HEK293 (cell line): ENCODE measurements around the gene MCRIP1.
"Not testable (repeated sequence)": the region's sequence is repeated elsewhere in the genome, so short reads cannot be mapped to it uniquely, and the experiment has no call there.

Experiments used
- CTCF ChIA-PET: fragments of 350-600 bp; formaldehyde crosslinking; extraction: SDS; loops from one replicate; lab custom pipeline; 2021; ENCODE audit warnings: antibody characterized with exemption; lab: Yijun Ruan, JAX
- POLR2A ChIA-PET: fragments of 300-600 bp; formaldehyde crosslinking; extraction: SDS; loops from one replicate; lab custom pipeline; 2020; ENCODE audit warnings: antibody characterized with exemption, inconsistent platforms; lab: Yijun Ruan, JAX
- H3K27ac ChIP-seq: fragments of 200-500 bp; sonication (Bioruptor generic); 2 replicates; pipeline ENCODE4 v1.5.1; 2014; ENCODE audit warnings: low read depth, low read length, control low read depth, inconsistent platforms; ENCODE audit errors: extremely low read depth
- H3K36me3 ChIP-seq, 2 experiments: fragments of 200-500 bp in 1 of 2; sonication (Bioruptor generic) in 1 of 2; 1 replicate in 1 of 2; 2 replicates in 1 of 2; pipeline ENCODE4 v1.5.1; 2014 to 2017; ENCODE audit warnings: inconsistent platforms in 2 of 2, low read length in 2 of 2; ENCODE audit not compliant: control insufficient read depth in 2 of 2, insufficient read depth in 1 of 2
- H3K4me1 ChIP-seq: fragments of 200-500 bp; sonication (Bioruptor generic); 2 replicates; pipeline ENCODE4 v1.5.1; 2014; ENCODE audit warnings: mild to moderate bottlenecking, low read length, inconsistent platforms; ENCODE audit not compliant: control insufficient read depth, insufficient read depth
- H3K4me3 ChIP-seq: 2 replicates; pipeline ENCODE4 v1.5.1; 2011; ENCODE audit warnings: low read depth, mild to moderate bottlenecking, control low read depth, low read length, moderate library complexity
- H3K9me3 ChIP-seq: fragments of 200-500 bp; sonication (Bioruptor generic); 2 replicates; pipeline ENCODE4 v1.5.1; 2014; ENCODE audit warnings: low read depth, low read length, inconsistent platforms; ENCODE audit not compliant: control insufficient read depth, insufficient read depth
- EGR2 ChIP-seq: fragments of 450-650 bp; formaldehyde crosslinking; IDR thresholded peaks from 2 replicates; pipeline ENCODE4 v1.5.1; 2016; ENCODE audit warnings: low read depth, missing biosample characterization, missing genetic modification characterization
- GLIS1 ChIP-seq: fragments of 450-650 bp; formaldehyde crosslinking; IDR thresholded peaks from 2 replicates; pipeline ENCODE4 v1.5.1; 2016; ENCODE audit warnings: missing biosample characterization, missing genetic modification characterization
- GLIS2 ChIP-seq: fragments of 450-650 bp; formaldehyde crosslinking; IDR thresholded peaks from 2 replicates; pipeline ENCODE4 v1.5.1; 2016; ENCODE audit warnings: missing biosample characterization, missing genetic modification characterization
- KLF1 ChIP-seq: fragments of 450-650 bp; formaldehyde crosslinking; IDR thresholded peaks from 2 replicates; pipeline ENCODE4 v1.5.1; 2016; ENCODE audit warnings: missing biosample characterization, missing genetic modification characterization
- ZFHX2 ChIP-seq: fragments of 450-650 bp; formaldehyde crosslinking; conservative IDR thresholded peaks from 2 replicates; pipeline ENCODE4 v1.5.1; 2016; ENCODE audit warnings: missing biosample characterization, missing genetic modification characterization
- ZNF121 ChIP-seq: fragments of 450-650 bp; formaldehyde crosslinking; IDR thresholded peaks from 2 replicates; pipeline ENCODE4 v1.5.1; 2016; ENCODE audit warnings: missing biosample characterization, missing genetic modification characterization
- ZNF394 ChIP-seq: fragments of 450-650 bp; formaldehyde crosslinking; IDR thresholded peaks from 2 replicates; pipeline ENCODE4 v1.5.1; 2016; ENCODE audit warnings: missing biosample characterization, missing genetic modification characterization, mild to moderate bottlenecking, moderate library complexity, borderline replicate concordance
- ZNF433 ChIP-seq: fragments of 450-650 bp; formaldehyde crosslinking; IDR thresholded peaks from 2 replicates; pipeline ENCODE4 v1.5.1; 2016; ENCODE audit warnings: missing biosample characterization, missing genetic modification characterization, low read depth
- ZNF501 ChIP-seq: fragments of 450-650 bp; formaldehyde crosslinking; IDR thresholded peaks from 2 replicates; pipeline ENCODE4 v1.5.1; 2016; ENCODE audit warnings: missing biosample characterization, missing genetic modification characterization
- ZNF600 ChIP-seq: fragments of 450-650 bp; formaldehyde crosslinking; IDR thresholded peaks from 2 replicates; pipeline ENCODE4 v1.5.1; 2016; ENCODE audit warnings: missing biosample characterization, missing genetic modification characterization
- TF ChIP-seq, protein P1 (sequence below): fragments of 450-650 bp; formaldehyde crosslinking; IDR thresholded peaks from 2 replicates; pipeline ENCODE4 v1.5.1; 2016; ENCODE audit warnings: missing biosample characterization, missing genetic modification characterization, borderline replicate concordance
- TF ChIP-seq, protein P2 (sequence below): fragments of 450-650 bp; IDR thresholded peaks from 2 replicates; pipeline ENCODE4 v1.5.1; 2018; ENCODE audit warnings: missing biosample characterization, mild to moderate bottlenecking, missing genetic modification characterization
- TF ChIP-seq, protein P3 (sequence below): fragments of 450-650 bp; formaldehyde crosslinking; IDR thresholded peaks from 2 replicates; pipeline ENCODE4 v1.5.1; 2016; ENCODE audit warnings: missing biosample characterization, missing genetic modification characterization, low read depth

Gene MCRIP1

DNA sequence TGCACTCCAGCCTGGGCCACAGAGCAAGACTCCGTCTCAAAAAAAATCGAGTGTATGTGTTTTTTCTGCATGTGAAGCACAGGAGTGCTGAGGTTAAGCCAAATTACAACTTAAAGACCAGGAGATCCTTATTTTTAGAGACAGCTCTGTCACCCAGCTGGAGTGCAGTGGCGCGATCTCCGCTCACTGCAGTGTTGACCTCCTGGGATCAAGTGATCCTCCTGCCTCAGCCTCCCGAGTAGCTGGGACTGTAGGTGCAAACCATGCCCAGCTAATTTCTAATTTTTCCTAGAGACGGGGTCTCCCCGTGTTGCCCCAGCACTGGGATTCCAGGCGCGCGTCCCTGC is 9.3 kb upstream of the MCRIP1 start:
- ChIA-PET POLR2A (interaction anchor here (0.9 to 1.6 kb wide), 4 partner anchors 10 to 24 kb away, joined by 3 to 7 read pairs (median 4); partner anchors contain the start of gene MCRIP1), CTCF (interaction anchor here (0.7 kb wide), 1 partner anchor 28 kb away, joined by 4 read pairs; no protein-coding TSS in a partner anchor)
- Histone ChIP-seq H3K36me3 (peaks cover 5 to 50% of the 10 kb centered on the region in 2 experiments), H3K4me1 (no peaks in the 10 kb centered on the region), H3K4me3 (no peak overlapping the region), H3K27ac (no peak overlapping the region), H3K9me3 (no peaks in the 10 kb centered on the region)
- TF ChIP-seq ZNF501 (tag by site-specific recombination), result no peak
- 0 out of 2 replicates have a peak, but pooled peaks have one; percentile 3 for TF ChIP-seq ZNF394 (tag by site-specific recombination)

DNA sequence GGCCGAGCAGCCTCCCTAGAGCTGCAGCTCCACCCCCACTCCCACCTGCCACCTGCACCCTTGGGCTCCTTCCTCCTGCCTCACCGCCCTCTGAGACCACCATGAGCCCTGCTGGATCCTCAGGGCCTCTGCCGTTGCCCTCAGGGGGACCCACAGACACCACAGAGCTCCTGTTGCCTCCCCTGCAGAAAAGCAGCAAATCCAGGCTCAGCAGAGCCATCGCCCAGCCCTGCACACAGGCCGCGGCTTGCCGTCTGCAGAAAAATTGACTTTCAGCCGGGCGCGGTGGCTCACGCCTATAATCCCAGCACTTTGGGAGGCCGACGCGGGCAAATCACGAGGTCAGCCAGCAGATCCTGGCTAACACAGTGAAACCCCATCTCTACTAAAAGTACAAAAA is 8.8 kb upstream of the MCRIP1 start:
- H3K9me3 ChIP-seq, result no peaks in the 10 kb centered on the region
- H3K27ac ChIP-seq, result 0 out of 2 replicates have a peak overlapping the region, but pooled peaks have one; percentile 24
- H3K36me3 ChIP-seq, result peaks cover 3 to 46% of the 10 kb centered on the region in 2 experiments
- CTCF ChIA-PET, result interaction anchor here (0.7 kb wide), 1 partner anchor 28 kb away, joined by 4 read pairs; no protein-coding TSS in a partner anchor
- H3K4me3 ChIP-seq, result no peak overlapping the region
- TF ChIP-seq ZNF433 (tag by site-specific recombination), result no peak
- 0 out of 2 replicates have a peak, but pooled peaks have one; percentile 4 for TF ChIP-seq GLIS2 (tag by site-specific recombination)
- TF ChIP-seq KLF1, result peak; percentile 58; the same call in 1 of the 2 replicates
- H3K4me1 ChIP-seq, result no peaks in the 10 kb centered on the region
- POLR2A ChIA-PET, result interaction anchor here (1.0 to 1.6 kb wide), 4 partner anchors 9 to 24 kb away, joined by 3 to 7 read pairs (median 4); partner anchors contain the start of gene MCRIP1

DNA sequence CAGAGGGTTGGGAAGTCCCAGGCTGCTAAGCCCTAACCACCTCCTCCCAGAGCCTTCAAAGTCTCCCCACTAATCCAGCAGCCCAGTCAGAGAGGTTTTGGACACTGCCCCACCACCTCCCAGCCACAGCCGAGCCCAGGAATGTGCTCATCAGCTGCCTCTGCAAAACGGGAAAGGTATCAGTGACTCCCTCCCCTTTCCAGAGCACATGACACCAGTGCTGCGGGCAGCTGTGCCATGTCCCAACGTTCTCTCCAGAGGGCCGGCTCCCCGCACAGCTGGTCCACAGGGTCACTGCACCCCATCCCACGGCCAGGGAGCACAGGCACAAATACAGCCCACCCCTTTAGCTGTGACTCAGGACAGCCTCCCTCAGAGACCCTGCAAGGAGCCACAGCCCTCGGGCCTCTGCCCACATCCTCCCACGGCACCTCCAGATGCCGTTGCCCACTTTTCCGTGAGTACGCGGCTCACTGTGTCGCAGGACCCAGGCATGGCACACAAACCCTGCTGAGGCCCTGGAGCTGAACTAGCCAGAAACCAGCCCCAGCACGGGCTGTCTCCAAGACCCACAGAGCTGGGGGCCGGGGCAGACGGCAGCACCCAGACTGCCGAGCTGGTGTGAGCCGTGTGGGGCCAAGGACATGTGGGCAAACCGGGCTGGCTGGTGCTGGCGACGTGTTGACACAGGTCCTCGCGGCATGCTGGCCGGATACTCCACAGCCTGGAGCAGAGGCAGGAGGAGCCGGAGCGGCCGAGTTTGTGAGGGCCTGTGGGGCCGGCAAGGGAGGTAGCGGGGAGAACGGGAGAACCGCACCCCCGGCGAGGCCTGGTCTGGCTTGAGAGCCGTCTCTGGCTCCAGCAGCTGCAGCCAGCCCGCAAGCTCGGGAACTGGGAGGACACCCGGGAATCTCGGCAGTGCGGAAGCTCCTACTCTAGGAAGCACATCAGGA is 8.0 kb upstream of the MCRIP1 start:
- CTCF ChIA-PET, result interaction anchor here (0.6 to 1.1 kb wide), 2 partner anchors 12 to 19 kb away, joined by 4 to 5 read pairs; no protein-coding TSS in a partner anchor
- H3K4me3 ChIP-seq, result no peak overlapping the region
- TF ChIP-seq GLIS1 (tag by site-specific recombination) (no peak), EGR2 (peak; percentile 93), ZNF600 (tag by site-specific recombination) (peak; percentile 78), ZFHX2 (tag by site-specific recombination) (peak; percentile 96)

DNA sequence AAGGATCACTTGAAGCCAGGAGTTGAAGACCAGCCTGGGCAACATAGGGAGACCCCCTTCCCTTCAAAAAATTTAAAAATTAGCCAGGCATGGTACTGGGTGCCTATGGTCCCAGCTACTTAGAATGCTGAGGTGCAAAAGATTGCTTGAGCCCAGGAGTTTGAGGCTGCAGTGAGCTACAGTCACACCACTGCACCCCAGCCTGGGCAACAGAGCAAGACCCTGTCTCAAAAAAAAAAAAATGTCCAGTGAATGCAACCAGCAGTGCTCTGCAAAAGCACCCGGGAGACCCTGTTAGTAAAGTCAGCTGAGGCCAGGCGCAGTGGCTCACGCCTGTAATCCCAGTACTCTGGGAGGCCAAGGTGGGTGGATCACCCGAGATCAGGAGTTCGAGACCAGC is 7.0 kb upstream of the MCRIP1 start:
- POLR2A ChIA-PET, result interaction anchor here (1.4 kb wide), 1 partner anchor 137 kb away, joined by 4 read pairs; the partner anchor contains the start of gene MRPL12
- H3K27ac ChIP-seq, H3K9me3 ChIP-seq, H3K4me3 ChIP-seq, H3K4me1 ChIP-seq: not testable (repeated sequence)
- CTCF ChIA-PET, result interaction anchor here (0.6 to 1.1 kb wide), 4 partner anchors 16 to 767 kb away, joined by 3 to 5 read pairs (median 4); no protein-coding TSS in a partner anchor
- H3K36me3 ChIP-seq, result peaks cover 0 to 30% of the 10 kb centered on the region in 2 experiments; a peak in 2 of 3 replicates
- TF ChIP-seq ZNF121 (tag by site-specific recombination), result peak; percentile 89

More for the DNA sequence above, 8.0 kb upstream of the MCRIP1 start:
- Histone ChIP-seq H3K27ac (0 out of 2 replicates have a peak overlapping the region, but pooled peaks have one; percentile 24), H3K9me3 (no peaks in the 10 kb centered on the region), H3K4me1 (no peaks in the 10 kb centered on the region), H3K36me3 (peaks cover 0 to 38% of the 10 kb centered on the region in 2 experiments; a peak in 2 of 3 replicates)
- POLR2A ChIA-PET, result interaction anchor here (0.9 to 1.6 kb wide), 5 partner anchors 8 to 18 kb away, joined by 3 to 7 read pairs (median 4); partner anchors contain the start of gene MCRIP1

DNA sequence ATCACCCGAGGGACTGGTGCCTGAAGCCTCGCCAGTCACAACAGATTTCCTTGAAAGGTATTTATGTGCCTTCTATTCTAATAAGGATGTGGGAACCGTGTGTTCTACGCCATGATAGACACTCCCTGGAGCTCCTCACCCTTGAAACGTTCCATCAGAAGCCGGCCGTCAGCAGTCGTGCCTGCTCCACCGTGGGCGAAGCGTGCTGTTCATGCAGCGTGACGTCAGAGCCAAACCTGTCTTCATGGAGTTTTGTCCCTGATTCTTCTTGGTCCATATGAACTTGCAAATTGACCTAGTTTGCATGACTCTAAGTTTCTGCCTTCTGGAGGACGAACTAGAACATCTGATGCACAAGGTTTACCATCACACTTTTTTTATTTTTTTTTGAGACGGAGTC is 6.2 kb upstream of the MCRIP1 start:
- CTCF ChIA-PET, result interaction anchor here (0.6 to 0.7 kb wide), 2 partner anchors 16 to 182 kb away, joined by 3 to 4 read pairs; no protein-coding TSS in a partner anchor
- POLR2A ChIA-PET, result interaction anchor here (1.4 kb wide), 1 partner anchor 137 kb away, joined by 4 read pairs; the partner anchor contains the start of gene MRPL12
- no peaks in the 10 kb centered on the region for H3K4me1 ChIP-seq
- TF ChIP-seq, protein P1, sequence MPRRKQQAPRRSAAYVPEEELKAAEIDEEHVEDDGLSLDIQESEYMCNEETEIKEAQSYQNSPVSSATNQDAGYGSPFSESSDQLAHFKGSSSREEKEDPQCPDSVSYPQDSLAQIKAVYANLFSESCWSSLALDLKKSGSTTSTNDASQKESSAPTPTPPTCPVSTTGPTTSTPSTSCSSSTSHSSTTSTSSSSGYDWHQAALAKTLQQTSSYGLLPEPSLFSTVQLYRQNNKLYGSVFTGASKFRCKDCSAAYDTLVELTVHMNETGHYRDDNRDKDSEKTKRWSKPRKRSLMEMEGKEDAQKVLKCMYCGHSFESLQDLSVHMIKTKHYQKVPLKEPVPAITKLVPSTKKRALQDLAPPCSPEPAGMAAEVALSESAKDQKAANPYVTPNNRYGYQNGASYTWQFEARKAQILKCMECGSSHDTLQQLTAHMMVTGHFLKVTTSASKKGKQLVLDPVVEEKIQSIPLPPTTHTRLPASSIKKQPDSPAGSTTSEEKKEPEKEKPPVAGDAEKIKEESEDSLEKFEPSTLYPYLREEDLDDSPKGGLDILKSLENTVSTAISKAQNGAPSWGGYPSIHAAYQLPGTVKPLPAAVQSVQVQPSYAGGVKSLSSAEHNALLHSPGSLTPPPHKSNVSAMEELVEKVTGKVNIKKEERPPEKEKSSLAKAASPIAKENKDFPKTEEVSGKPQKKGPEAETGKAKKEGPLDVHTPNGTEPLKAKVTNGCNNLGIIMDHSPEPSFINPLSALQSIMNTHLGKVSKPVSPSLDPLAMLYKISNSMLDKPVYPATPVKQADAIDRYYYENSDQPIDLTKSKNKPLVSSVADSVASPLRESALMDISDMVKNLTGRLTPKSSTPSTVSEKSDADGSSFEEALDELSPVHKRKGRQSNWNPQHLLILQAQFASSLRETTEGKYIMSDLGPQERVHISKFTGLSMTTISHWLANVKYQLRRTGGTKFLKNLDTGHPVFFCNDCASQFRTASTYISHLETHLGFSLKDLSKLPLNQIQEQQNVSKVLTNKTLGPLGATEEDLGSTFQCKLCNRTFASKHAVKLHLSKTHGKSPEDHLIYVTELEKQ (tag by site-specific recombination), result no peak
- TF ChIP-seq, protein P2, sequence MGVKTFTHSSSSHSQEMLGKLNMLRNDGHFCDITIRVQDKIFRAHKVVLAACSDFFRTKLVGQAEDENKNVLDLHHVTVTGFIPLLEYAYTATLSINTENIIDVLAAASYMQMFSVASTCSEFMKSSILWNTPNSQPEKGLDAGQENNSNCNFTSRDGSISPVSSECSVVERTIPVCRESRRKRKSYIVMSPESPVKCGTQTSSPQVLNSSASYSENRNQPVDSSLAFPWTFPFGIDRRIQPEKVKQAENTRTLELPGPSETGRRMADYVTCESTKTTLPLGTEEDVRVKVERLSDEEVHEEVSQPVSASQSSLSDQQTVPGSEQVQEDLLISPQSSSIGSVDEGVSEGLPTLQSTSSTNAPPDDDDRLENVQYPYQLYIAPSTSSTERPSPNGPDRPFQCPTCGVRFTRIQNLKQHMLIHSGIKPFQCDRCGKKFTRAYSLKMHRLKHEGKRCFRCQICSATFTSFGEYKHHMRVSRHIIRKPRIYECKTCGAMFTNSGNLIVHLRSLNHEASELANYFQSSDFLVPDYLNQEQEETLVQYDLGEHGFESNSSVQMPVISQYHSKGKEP (tag by site-specific recombination), result no peak
- TF ChIP-seq, protein P3, sequence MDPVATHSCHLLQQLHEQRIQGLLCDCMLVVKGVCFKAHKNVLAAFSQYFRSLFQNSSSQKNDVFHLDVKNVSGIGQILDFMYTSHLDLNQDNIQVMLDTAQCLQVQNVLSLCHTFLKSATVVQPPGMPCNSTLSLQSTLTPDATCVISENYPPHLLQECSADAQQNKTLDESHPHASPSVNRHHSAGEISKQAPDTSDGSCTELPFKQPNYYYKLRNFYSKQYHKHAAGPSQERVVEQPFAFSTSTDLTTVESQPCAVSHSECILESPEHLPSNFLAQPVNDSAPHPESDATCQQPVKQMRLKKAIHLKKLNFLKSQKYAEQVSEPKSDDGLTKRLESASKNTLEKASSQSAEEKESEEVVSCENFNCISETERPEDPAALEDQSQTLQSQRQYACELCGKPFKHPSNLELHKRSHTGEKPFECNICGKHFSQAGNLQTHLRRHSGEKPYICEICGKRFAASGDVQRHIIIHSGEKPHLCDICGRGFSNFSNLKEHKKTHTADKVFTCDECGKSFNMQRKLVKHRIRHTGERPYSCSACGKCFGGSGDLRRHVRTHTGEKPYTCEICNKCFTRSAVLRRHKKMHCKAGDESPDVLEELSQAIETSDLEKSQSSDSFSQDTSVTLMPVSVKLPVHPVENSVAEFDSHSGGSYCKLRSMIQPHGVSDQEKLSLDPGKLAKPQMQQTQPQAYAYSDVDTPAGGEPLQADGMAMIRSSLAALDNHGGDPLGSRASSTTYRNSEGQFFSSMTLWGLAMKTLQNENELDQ, result no peak

More for the DNA sequence above, 6.2 kb upstream of the MCRIP1 start:
- Histone ChIP-seq H3K4me3 (no peak overlapping the region), H3K27ac (no peak overlapping the region), H3K9me3 (no peaks in the 10 kb centered on the region), H3K36me3 (peaks cover 0 to 24% of the 10 kb centered on the region in 2 experiments; a peak in 2 of 3 replicates)
